WTC11 (cell line): ENCODE data around the gene FNDC3B.

Experiments used
- CREB1 ChIP-seq: sonication (generic); formaldehyde crosslinking; IDR thresholded peaks from 2 replicates; pipeline ENCODE4 v1.8.0; 2023; ENCODE audit warnings: mild to moderate bottlenecking, missing genetic modification reagents
- ETV6 ChIP-seq: sonication (generic); formaldehyde crosslinking; IDR thresholded peaks from 2 replicates; pipeline ENCODE4 v1.8.1; 2022; ENCODE audit warnings: mild to moderate bottlenecking, missing genetic modification reagents
- JUN ChIP-seq: sonication (generic); formaldehyde crosslinking; IDR thresholded peaks from 2 replicates; pipeline ENCODE4 v1.8.0; 2023; ENCODE audit warnings: mild to moderate bottlenecking, missing genetic modification reagents
- SOX15 ChIP-seq: fragments of 250-450 bp; sonication (Bioruptor Pico); IDR thresholded peaks from 2 replicates; pipeline ENCODE4 v1.9.0; 2021; ENCODE audit warnings: mild to moderate bottlenecking
- TP53 ChIP-seq: sonication (generic); formaldehyde crosslinking; IDR thresholded peaks from 2 replicates; pipeline ENCODE4 v1.8.1; 2023; ENCODE audit warnings: mild to moderate bottlenecking, missing genetic modification reagents
- ZNF317 ChIP-seq: sonication (generic); formaldehyde crosslinking; IDR thresholded peaks from 2 replicates; pipeline ENCODE4 v1.8.1; 2023; ENCODE audit warnings: low read depth, mild to moderate bottlenecking, moderate library complexity, missing genetic modification reagents, borderline replicate concordance
- TF ChIP-seq, protein P1 (sequence below): sonication (generic); formaldehyde crosslinking; IDR thresholded peaks from 2 replicates; pipeline ENCODE4 v1.8.1; 2022; ENCODE audit warnings: mild to moderate bottlenecking, moderate library complexity, missing genetic modification reagents
- TF ChIP-seq, protein P2 (sequence below): fragments of 200-600 bp; IDR thresholded peaks from 2 replicates; pipeline ENCODE4 v1.8.0; 2022; ENCODE audit warnings: antibody characterized with exemption

DNA sequence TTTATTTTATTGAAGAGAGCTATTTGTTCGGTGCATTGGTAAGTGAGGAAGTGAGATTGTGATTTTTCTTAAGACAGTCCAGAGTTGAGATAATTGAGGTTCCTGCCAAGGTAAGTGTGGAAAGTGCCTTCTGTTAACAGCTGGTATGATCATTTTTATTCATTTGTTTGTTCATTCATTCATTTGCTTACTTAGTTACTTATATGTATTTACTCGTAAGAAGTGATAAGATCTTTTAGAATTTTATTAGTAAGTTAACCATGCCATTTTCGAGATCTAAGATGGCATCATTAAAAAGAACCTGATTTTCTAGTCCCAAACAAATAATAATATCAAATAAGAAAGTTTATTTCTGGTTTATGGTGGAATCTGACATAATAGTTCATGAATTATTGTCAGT lies 258.9 kb downstream of the FNDC3B start:
- TF ChIP-seq ETV6 (no peak), SOX15 (CRISPR knock-in tag) (no peak), TP53 (no peak), JUN (no peak), ZNF317 (CRISPR knock-in tag) (no peak), CREB1 (no peak)
- TF ChIP-seq, protein P1, sequence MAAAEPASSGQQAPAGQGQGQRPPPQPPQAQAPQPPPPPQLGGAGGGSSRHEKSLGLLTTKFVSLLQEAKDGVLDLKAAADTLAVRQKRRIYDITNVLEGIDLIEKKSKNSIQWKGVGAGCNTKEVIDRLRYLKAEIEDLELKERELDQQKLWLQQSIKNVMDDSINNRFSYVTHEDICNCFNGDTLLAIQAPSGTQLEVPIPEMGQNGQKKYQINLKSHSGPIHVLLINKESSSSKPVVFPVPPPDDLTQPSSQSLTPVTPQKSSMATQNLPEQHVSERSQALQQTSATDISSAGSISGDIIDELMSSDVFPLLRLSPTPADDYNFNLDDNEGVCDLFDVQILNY (CRISPR knock-in tag), result no peak
- TF ChIP-seq, protein P2, sequence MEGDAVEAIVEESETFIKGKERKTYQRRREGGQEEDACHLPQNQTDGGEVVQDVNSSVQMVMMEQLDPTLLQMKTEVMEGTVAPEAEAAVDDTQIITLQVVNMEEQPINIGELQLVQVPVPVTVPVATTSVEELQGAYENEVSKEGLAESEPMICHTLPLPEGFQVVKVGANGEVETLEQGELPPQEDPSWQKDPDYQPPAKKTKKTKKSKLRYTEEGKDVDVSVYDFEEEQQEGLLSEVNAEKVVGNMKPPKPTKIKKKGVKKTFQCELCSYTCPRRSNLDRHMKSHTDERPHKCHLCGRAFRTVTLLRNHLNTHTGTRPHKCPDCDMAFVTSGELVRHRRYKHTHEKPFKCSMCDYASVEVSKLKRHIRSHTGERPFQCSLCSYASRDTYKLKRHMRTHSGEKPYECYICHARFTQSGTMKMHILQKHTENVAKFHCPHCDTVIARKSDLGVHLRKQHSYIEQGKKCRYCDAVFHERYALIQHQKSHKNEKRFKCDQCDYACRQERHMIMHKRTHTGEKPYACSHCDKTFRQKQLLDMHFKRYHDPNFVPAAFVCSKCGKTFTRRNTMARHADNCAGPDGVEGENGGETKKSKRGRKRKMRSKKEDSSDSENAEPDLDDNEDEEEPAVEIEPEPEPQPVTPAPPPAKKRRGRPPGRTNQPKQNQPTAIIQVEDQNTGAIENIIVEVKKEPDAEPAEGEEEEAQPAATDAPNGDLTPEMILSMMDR, result no peak
